H1 (cell line): ENCODE data around the gene FBLIM1. TPM values are rescaled to one million over a fixed set of nuclear protein-coding genes. Genes with fewer than 3 reads are reported as not detected.

ENCODE experiments used
- CTCF ChIA-PET: fragments of 300-600 bp; sonication (Branson Sonifier 250); formaldehyde crosslinking; loops from one replicate; lab custom pipeline; 2021; ENCODE audit not compliant: partially characterized antibody; lab: Charles Lee
- POLR2A ChIA-PET: fragments of 300-600 bp; sonication (Branson Sonifier 250); formaldehyde crosslinking; loops from one replicate; lab custom pipeline; 2021; ENCODE audit warnings: inconsistent platforms; ENCODE audit not compliant: partially characterized antibody; lab: Charles Lee
- DNase-seq, 2 experiments: peaks; one replicate each; pipeline versions ENCODE4 v3.0.0 to v3.0.0-alpha.2; 2010 to 2022; ENCODE audit warnings: low spot score in 2 of 2, low read depth in 1 of 2, mixed read lengths in 1 of 2
- FAIRE-seq: peaks from 2 replicates; lab custom pipeline; 2011; peaks lifted over from hg19 to GRCh38; lab: Jason Lieb, UNC
- H2AFZ ChIP-seq: 2 replicates; pipeline ENCODE4 v1.8.1; 2012; ENCODE audit warnings: low read length, inconsistent platforms
- H2AK5ac ChIP-seq: 2 replicates; pipeline ENCODE4 v1.6.1; 2013; ENCODE audit warnings: low read depth, low read length
- H2BK120ac ChIP-seq: replicated peaks from 2 replicates; pipeline ENCODE3; 2013; ENCODE audit warnings: low read depth, low read length, inconsistent platforms
- H2BK12ac ChIP-seq: 2 replicates; pipeline ENCODE4 v1.6.1; 2013; ENCODE audit warnings: low read depth, low read length
- H2BK15ac ChIP-seq: 2 replicates; pipeline ENCODE4 v1.6.1; 2013; ENCODE audit warnings: low read length
- H2BK20ac ChIP-seq: 2 replicates; pipeline ENCODE4 v1.6.1; 2013; ENCODE audit warnings: low read length
- H2BK5ac ChIP-seq: 2 replicates; pipeline ENCODE4 v1.6.1; 2013; ENCODE audit warnings: low read depth, low read length
- H3K14ac ChIP-seq: 2 replicates; pipeline ENCODE4 v1.6.1; 2013; ENCODE audit warnings: inconsistent platforms; ENCODE audit not compliant: insufficient read length
- H3K18ac ChIP-seq: 2 replicates; pipeline ENCODE4 v1.6.1; 2013; ENCODE audit warnings: low read length; ENCODE audit errors: extremely low read depth
- H3K23ac ChIP-seq: 2 replicates; pipeline ENCODE4 v1.6.1; 2013; ENCODE audit warnings: inconsistent platforms; ENCODE audit not compliant: insufficient read length
- H3K23me2 ChIP-seq: 2 replicates; pipeline ENCODE4 v1.6.1; 2013; ENCODE audit warnings: low read depth, low read length
- H3K27ac ChIP-seq: 2 replicates; pipeline ENCODE4 v1.6.1; 2011; ENCODE audit warnings: low read depth, low read length, inconsistent platforms
- H3K27me3 ChIP-seq, 4 experiments: replicated peaks in 1 of 4; 1 replicate in 1 of 4; 2 replicates in 3 of 4; pipeline versions ENCODE4 v1.6.1 to v1.8.1; 2011 to 2013; ENCODE audit warnings: low read length in 3 of 4, mild to moderate bottlenecking in 3 of 4, inconsistent platforms in 2 of 4, mixed read lengths in 2 of 4, moderate library complexity in 1 of 4; ENCODE audit not compliant: control insufficient read depth in 3 of 4, insufficient read depth in 3 of 4; ENCODE audit errors: extremely low read depth in 1 of 4
- H3K36me3 ChIP-seq, 4 experiments: 2 replicates each; pipeline versions ENCODE4 v1.6.1 to v1.8.1; 2011 to 2013; ENCODE audit warnings: mild to moderate bottlenecking in 4 of 4, low read length in 3 of 4, moderate library complexity in 2 of 4, control low read depth in 1 of 4, inconsistent platforms in 1 of 4; ENCODE audit not compliant: insufficient read depth in 4 of 4, control insufficient read depth in 2 of 4
- H3K4ac ChIP-seq: replicated peaks from 2 replicates; pipeline ENCODE3; 2013; ENCODE audit warnings: low read length, low read depth, mixed read lengths, inconsistent platforms; ENCODE audit not compliant: insufficient read length
- H3K4me1 ChIP-seq, 4 experiments: replicated peaks in 1 of 4; 1 replicate in 1 of 4; 2 replicates in 3 of 4; pipeline versions ENCODE4 v1.6.1 to v1.8.1; 2011 to 2013; ENCODE audit warnings: low read length in 3 of 4, inconsistent platforms in 2 of 4, mixed read lengths in 1 of 4; ENCODE audit not compliant: insufficient read depth in 4 of 4, control insufficient read depth in 3 of 4
- H3K4me2 ChIP-seq, 2 experiments: 2 replicates each; pipeline versions ENCODE4 v1.6.1 to v1.8.1; 2011 to 2013; ENCODE audit warnings: low read depth in 2 of 2, low read length in 2 of 2, control low read depth in 1 of 2, inconsistent platforms in 1 of 2, mild to moderate bottlenecking in 1 of 2; ENCODE audit not compliant: insufficient read depth in 1 of 2
- H3K4me3 ChIP-seq, 4 experiments: fragments of 200-600, 300-600 bp in 1 of 4; sonication (generic), shearing (Covaris generic), sonication (Bioruptor Twin) in 1 of 4; 2 replicates each; pipeline versions ENCODE4 v1.5.1 to v1.8.1; 2011 to 2016; ENCODE audit warnings: low read length in 4 of 4, low read depth in 3 of 4, control low read depth in 2 of 4, inconsistent platforms in 2 of 4, mild to moderate bottlenecking in 2 of 4, mixed read lengths in 1 of 4, moderate library complexity in 1 of 4; ENCODE audit not compliant: insufficient read depth in 2 of 4; ENCODE audit errors: extremely low read depth in 1 of 4
- H3K56ac ChIP-seq: replicated peaks from 2 replicates; pipeline ENCODE3; 2013; ENCODE audit warnings: low read depth, mild to moderate bottlenecking, mixed read lengths, low read length, inconsistent platforms; ENCODE audit not compliant: insufficient read length
- H3K79me1 ChIP-seq: 2 replicates; pipeline ENCODE4 v1.6.1; 2013; ENCODE audit warnings: low read depth, low read length, control low read depth
- H3K79me2 ChIP-seq, 2 experiments: 2 replicates each; pipeline versions ENCODE4 v1.6.1 to v1.8.1; 2012 to 2013; ENCODE audit warnings: low read length in 2 of 2, mild to moderate bottlenecking in 2 of 2, inconsistent platforms in 1 of 2; ENCODE audit not compliant: insufficient read depth in 2 of 2, control insufficient read depth in 1 of 2
- H3K9ac ChIP-seq, 4 experiments: replicated peaks in 1 of 4; 1 replicate in 1 of 4; 2 replicates in 3 of 4; pipeline versions ENCODE4 v1.6.1 to v1.8.1; 2011 to 2013; ENCODE audit warnings: low read depth in 3 of 4, low read length in 3 of 4, control low read depth in 2 of 4, mild to moderate bottlenecking in 2 of 4, moderate library complexity in 2 of 4, inconsistent platforms in 1 of 4; ENCODE audit errors: extremely low read depth in 1 of 4
- H3K9me3 ChIP-seq, 2 experiments: 2 replicates each; pipeline versions ENCODE4 v1.6.1 to v1.8.1; 2012 to 2013; ENCODE audit warnings: mild to moderate bottlenecking in 2 of 2, moderate library complexity in 2 of 2, control low read depth in 1 of 2, inconsistent platforms in 1 of 2, low read depth in 1 of 2, low read length in 1 of 2, mixed read lengths in 1 of 2; ENCODE audit not compliant: insufficient read depth in 2 of 2
- H4K20me1 ChIP-seq, 2 experiments: replicated peaks in 1 of 2; 2 replicates each; pipeline versions ENCODE3 to v1.8.1; 2011 to 2013; ENCODE audit warnings: inconsistent platforms in 2 of 2, low read length in 2 of 2, mild to moderate bottlenecking in 1 of 2; ENCODE audit not compliant: insufficient read depth in 2 of 2, control insufficient read depth in 1 of 2
- H4K5ac ChIP-seq: 2 replicates; pipeline ENCODE4 v1.6.1; 2013; ENCODE audit warnings: low read length, low read depth, mixed read lengths, inconsistent platforms; ENCODE audit not compliant: insufficient read length
- H4K8ac ChIP-seq: 2 replicates; pipeline ENCODE4 v1.8.0; 2013; ENCODE audit warnings: mild to moderate bottlenecking, moderate library complexity, low read length, inconsistent platforms; ENCODE audit not compliant: insufficient read depth; ENCODE audit errors: extremely low read depth
- H4K91ac ChIP-seq: replicated peaks from 2 replicates; pipeline ENCODE3; 2013; ENCODE audit warnings: low read length, mixed read lengths, inconsistent platforms; ENCODE audit not compliant: insufficient read length
- CTCF ChIP-seq, 3 experiments: IDR thresholded peaks; 1 replicate in 2 of 3; 2 replicates in 1 of 3; pipeline versions ENCODE4 v1.5.1 to v1.6.1; 2011; ENCODE audit warnings: low read length in 3 of 3, mild to moderate bottlenecking in 3 of 3, inconsistent platforms in 2 of 3, low read depth in 1 of 3, moderate library complexity in 1 of 3; ENCODE audit not compliant: insufficient read depth in 1 of 3; ENCODE audit errors: control extremely low read depth in 1 of 3
- MAFK ChIP-seq: IDR thresholded peaks from 2 replicates; pipeline ENCODE4 v1.6.1; 2012; ENCODE audit warnings: low read depth, mild to moderate bottlenecking, improper control_type of control experiment, low read length
- WGBS, 2 experiments: shearing (Covaris generic) in 1 of 2; methylation state at CpG; one replicate each; pipeline versions ENCODE4 v1.1.6 to v1.1.7; 2013 to 2015; ENCODE audit warnings: low lambda C conversion rate in 2 of 2, mixed read lengths in 2 of 2, inconsistent platforms in 1 of 2, low coverage in 1 of 2, missing lambda C conversion rate in 1 of 2; ENCODE audit not compliant: insufficient replicate concordance in 2 of 2, insufficient coverage in 1 of 2, insufficient read length in 1 of 2; ENCODE audit errors: extremely low coverage in 1 of 2, missing lambda C conversion rate in 1 of 2; 5-methylcytosine and 5-hydroxymethylcytosine counted together
- polyA plus RNA-seq, 7 experiments: library from polyadenylated mRNA; depleted of rRNA in 3 of 7; stranded (reverse) in 5 of 7; unstranded in 2 of 7; fragments of >200 nt in 5 of 7; fragments of 200-250 nt in 2 of 7; gene quantifications; 1 replicate in 5 of 7; 2 replicates in 1 of 7; 4 replicates in 1 of 7; pipeline versions ENCODE4 v1.2.1 to v1.2.3, GENCODE V29; 2011 to 2013; ENCODE audit warnings: missing spikeins in 2 of 7, mixed read lengths in 2 of 7
- total RNA-seq: library from RNA; stranded (reverse); fragmentation: NEBNext Ultra II Directional; extraction: Animal tissue kit (Norgen Biotek cat#: 25700); gene quantifications from 2 replicates; pipeline ENCODE4 v1.2.1, GENCODE V29; 2021

FBLIM1 gene
- total and polyA plus RNA-seq, 2 of the 8 experiments (the other 6 are each of a cell fraction or from before 2014, with no cell fraction given) = 66.6 to 66.7 TPM

- no peak overlapping the region for H3K4me3 ChIP-seq
- H3K27me3 ChIP-seq = no peaks in the 10 kb centered on the region
- TF ChIP-seq MAFK (no peak), CTCF (IDR thresholded peaks at IDR 0.05; ENCODE audit: control extremely low read depth in 1 of 3, insufficient read depth in 1 of 3, low read depth in 1 of 3, low read length in 3 of 3) (peak in 2 of 3 experiments; percentile 51 to 66; a peak in 3 of 4 replicates)
- H3K4ac ChIP-seq = no peak overlapping the region
- ChIA-PET CTCF (interaction anchor here (0.5 to 6.1 kb wide), 18 partner anchors 8 to 145 kb away, joined by 3 to 41 read pairs (median 4); no protein-coding TSS in a partner anchor), POLR2A (interaction anchor here (0.7 to 2.6 kb wide), 2 partner anchors 18 to 21 kb away, joined by 3 to 7 read pairs; no protein-coding TSS in a partner anchor)
- WGBS, 2 experiments = 87% methylated on average over 7 of the region's 7 CpGs; no CpG with 5 or more reads in 1 of the 2 experiments
- no peaks in the 10 kb centered on the region for H3K79me2 ChIP-seq
- H2BK120ac ChIP-seq = no peak overlapping the region
- no peak overlapping the region for H3K18ac ChIP-seq
- H2BK5ac ChIP-seq = no peak overlapping the region
- H3K9ac ChIP-seq = no peak overlapping the region
- H3K79me1 ChIP-seq = no peaks in the 10 kb centered on the region
- no peak overlapping the region for H2AK5ac ChIP-seq
- H2BK20ac ChIP-seq = no peak overlapping the region
- no peak overlapping the region for H3K14ac ChIP-seq
- H2BK15ac ChIP-seq = no peak overlapping the region
- H4K91ac ChIP-seq = no peak overlapping the region
- H2BK12ac ChIP-seq = no peak overlapping the region
- no peaks in the 10 kb centered on the region; a peak in 1 of 8 replicates for H3K36me3 ChIP-seq
- H3K23ac ChIP-seq = no peak overlapping the region
- no peak overlapping the region for H2AFZ ChIP-seq
- H4K20me1 ChIP-seq = peaks cover 2 to 4% of the 10 kb centered on the region in 2 experiments
- no peak overlapping the region for H3K56ac ChIP-seq
- no peak for FAIRE-seq
- H3K4me2 ChIP-seq = no peak overlapping the region
- H3K4me1 ChIP-seq = peaks cover 0 to 27% (median 9%) of the 10 kb centered on the region in 4 experiments; a peak in 5 of 7 replicates
- H4K5ac ChIP-seq = no peak overlapping the region
- no peak overlapping the region for H4K8ac ChIP-seq
- DNase-seq = no peak
- no peaks in the 10 kb centered on the region; the same call in 1 of the 2 replicates for H3K23me2 ChIP-seq
- no peak overlapping the region for H3K27ac ChIP-seq
- no peaks in the 10 kb centered on the region for H3K9me3 ChIP-seq
Observed at GRCh38 chr1:15739745-15740144, 18.9 kb upstream of the FBLIM1 start.
